ENCODE data around the gene PDE5A. TPM values are rescaled to one million over a fixed set of nuclear protein-coding genes. Genes with fewer than 3 reads are reported as not detected.

PDE5A gene
- total RNA-seq, 2 experiments from 2014 or later = 0.15 to 0.21 TPM

DNA sequence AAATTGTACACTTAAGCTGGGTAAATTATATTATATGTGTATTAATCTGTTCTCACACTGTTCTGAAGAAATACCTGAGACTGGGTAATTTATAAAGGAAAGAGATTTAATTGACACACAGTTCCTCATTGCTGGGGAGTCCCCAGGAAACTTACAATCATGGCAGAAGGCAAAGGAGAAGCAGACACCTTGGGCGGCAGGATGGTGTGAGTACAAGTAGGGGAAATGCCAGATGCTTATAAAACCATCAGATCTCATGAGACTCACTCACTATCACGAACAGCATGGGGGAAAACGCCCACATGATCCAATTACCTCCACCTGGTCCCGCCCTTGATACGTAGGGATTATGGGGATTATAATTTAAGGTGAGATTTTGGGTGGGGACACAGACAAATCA is 34.9 kb downstream of the PDE5A start:
- Mint-ChIP-seq H3K27me3 (peaks cover 10% of the 10 kb centered on the region), H3K4me3 (no peak overlapping the region), H3K9me3 (peaks cover 4% of the 10 kb centered on the region), H3K27ac (no peak overlapping the region), H3K4me1 (no peaks in the 10 kb centered on the region), H3K36me3 (ENCODE audit: low read depth) (no peaks in the 10 kb centered on the region)
- ChIA-PET CTCF (interaction anchor here (0.7 kb wide), 1 partner anchor 33 kb away, joined by 3 read pairs; no protein-coding TSS in a partner anchor), POLR2A (no interaction called here)
- DNase-seq = no peak

DNA sequence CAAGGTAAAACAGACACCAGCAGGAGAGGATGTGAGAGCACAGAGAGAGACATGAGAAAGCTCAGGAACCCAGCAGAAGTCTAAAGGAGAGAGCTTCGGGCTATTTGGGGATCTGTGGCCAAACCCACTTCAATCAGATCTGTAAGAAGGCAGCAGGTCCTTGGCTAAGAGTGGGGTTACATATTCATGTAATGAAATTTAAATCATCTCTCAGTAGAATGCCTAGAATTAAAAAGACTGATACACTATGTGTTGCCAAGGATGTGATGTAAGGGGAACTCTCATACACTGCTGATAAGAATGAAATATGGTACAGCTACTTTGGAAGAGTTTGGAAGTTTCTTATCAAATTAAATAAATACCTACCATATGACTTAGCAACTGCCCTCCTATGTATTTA is 35.8 kb downstream of the PDE5A start:
- DNase-seq = no peak
- Mint-ChIP-seq H3K27ac (no peak overlapping the region), H3K4me1 (no peaks in the 10 kb centered on the region), H3K4me3 (no peak overlapping the region), H3K27me3 (peaks cover 5% of the 10 kb centered on the region), H3K9me3 (no peaks in the 10 kb centered on the region), H3K36me3 (ENCODE audit: low read depth) (no peaks in the 10 kb centered on the region)
- ChIA-PET POLR2A (no interaction called here), CTCF (interaction anchor here (0.7 to 1.0 kb wide), 2 partner anchors 32 to 34 kb away, joined by 3 read pairs; no protein-coding TSS in a partner anchor)

DNA sequence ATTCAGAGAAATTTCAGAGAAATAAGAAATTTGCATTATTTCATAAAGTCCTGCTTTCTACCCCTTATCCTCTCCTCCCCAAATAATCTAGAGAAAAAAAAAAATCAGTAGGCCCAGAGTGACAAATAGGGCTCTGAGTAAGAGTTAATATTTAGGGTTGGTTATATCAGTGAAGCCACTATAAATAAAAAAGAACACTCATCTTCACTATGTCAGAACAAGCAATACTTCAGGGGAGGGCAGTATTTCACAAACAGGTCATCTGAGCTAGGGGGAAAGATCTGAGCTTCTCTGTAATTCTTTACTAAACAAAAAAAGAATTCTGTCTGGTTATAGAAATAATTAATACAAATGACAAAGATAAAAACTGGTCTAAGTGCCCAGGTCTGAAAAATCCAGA is 39.4 kb downstream of the PDE5A start:
- H3K36me3 Mint-ChIP-seq (ENCODE audit: low read depth) = no peaks in the 10 kb centered on the region

DNA sequence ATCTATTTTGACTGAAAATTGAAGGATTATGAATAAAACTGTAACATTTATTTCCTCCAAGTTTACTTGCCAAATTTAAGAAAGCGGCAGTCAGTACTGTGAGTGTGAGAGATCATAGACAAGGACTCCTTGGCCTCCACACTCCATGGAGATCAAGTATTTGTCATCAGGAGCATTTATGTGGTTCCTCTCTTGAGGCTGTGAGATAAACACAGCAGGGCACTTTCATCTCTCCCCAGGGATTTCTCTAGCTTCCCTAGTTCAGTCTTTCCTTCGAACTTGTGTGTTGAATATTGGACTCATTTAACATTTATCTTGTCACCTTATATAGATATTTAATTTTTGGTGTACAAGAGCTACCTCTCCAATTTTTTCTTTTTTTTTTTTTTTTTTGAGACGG is 40.8 kb downstream of the PDE5A start:
- Mint-ChIP-seq H3K4me1 (no peaks in the 10 kb centered on the region), H3K27me3 (peaks cover 5% of the 10 kb centered on the region), H3K27ac (no peak overlapping the region), H3K9me3 (no peaks in the 10 kb centered on the region), H3K36me3 (ENCODE audit: low read depth) (no peaks in the 10 kb centered on the region), H3K4me3 (no peak overlapping the region)
- ChIA-PET POLR2A (no interaction called here), CTCF (no interaction called here)
- DNase-seq = no peak

More for the DNA sequence above, 39.4 kb downstream of the PDE5A start:
- Mint-ChIP-seq H3K27ac (no peak overlapping the region), H3K27me3 (peaks cover 5% of the 10 kb centered on the region), H3K4me1 (no peaks in the 10 kb centered on the region), H3K9me3 (no peaks in the 10 kb centered on the region), H3K4me3 (no peak overlapping the region)
- ChIA-PET POLR2A (no interaction called here), CTCF (no interaction called here)
- DNase-seq = no peak

DNA sequence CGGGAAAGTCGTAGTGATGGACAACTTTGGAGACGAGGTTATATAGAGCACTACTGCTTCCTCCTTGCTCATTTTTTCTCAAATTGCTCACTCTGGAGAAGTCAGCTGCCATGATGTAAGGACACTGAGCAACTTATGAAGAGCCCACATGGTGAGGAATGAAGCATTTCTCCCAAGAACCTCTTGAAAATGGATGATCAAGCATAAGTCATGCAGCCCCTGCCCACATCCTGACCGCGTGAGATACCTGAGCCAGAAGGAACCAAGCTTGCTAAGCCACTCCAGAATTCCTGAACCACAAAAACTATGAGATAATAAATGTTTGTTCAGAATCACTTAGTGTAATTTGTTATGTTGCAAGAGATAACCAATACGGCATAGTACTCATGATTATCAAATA is 42.8 kb downstream of the PDE5A start:
- no peak overlapping the region for H3K4me3 Mint-ChIP-seq
- H3K9me3 Mint-ChIP-seq = no peaks in the 10 kb centered on the region
- no peak overlapping the region for H3K27ac Mint-ChIP-seq
- DNase-seq = no peak
- H3K36me3 Mint-ChIP-seq (ENCODE audit: low read depth) = no peaks in the 10 kb centered on the region
- no peaks in the 10 kb centered on the region for H3K4me1 Mint-ChIP-seq
- ChIA-PET CTCF (no interaction called here), POLR2A (no interaction called here)
- H3K27me3 Mint-ChIP-seq = peaks cover 5% of the 10 kb centered on the region

DNA sequence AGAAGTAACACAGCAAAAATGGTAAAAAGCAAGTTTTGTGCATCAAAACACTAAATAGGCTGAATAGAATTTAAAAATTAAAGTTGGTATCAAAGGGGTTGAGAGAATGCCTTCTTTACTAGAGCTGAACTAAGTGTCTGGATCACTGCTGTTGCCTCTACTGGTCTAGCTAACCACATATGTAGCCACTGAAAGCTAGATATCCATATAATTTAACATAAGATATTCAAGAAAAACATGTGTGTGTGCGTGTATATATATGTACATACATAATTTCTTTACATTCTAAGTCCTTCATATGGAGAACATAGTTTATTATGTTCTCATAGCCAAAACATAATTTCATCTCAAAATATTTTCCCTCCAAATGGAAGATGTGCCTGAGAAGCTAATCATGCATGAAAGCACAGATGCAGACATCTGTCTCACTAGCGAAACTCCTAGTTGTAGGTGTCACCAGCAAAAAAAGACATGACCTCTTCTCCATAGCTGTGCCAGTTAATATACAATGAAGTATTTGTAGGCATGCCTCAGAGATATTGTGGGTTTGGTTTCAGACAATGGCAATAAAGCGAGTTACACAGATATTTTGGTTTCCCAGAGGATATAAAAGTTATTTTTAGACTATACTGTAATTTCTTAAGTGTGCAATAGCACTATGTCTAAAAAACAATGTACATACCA is 47.3 kb downstream of the PDE5A start:
- H3K4me3 Mint-ChIP-seq = no peak overlapping the region
- no peaks in the 10 kb centered on the region for H3K36me3 Mint-ChIP-seq (ENCODE audit: low read depth)

DNA sequence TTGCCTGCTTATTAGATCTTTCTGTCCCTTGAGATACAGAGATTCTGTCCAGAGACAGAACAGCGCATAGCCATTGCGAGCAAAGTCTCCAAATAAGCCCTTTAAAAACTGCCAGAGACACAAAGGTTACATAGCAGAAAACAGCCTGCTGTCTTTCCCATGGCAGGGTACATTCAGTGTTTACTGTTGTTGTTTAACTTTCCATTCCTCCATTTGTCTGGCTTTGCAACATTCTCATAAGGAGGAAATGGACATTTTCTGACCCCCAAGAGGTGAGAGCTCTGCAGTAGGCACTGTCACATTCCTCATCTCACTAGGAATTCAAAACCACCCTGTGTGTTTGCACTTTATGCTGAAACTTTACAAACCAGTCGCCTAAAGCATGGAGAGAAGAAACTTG is 48.3 kb downstream of the PDE5A start:
- Mint-ChIP-seq H3K27me3 (no peaks in the 10 kb centered on the region), H3K9me3 (no peaks in the 10 kb centered on the region), H3K27ac (no peak overlapping the region), H3K4me3 (no peak overlapping the region), H3K36me3 (ENCODE audit: low read depth) (no peaks in the 10 kb centered on the region), H3K4me1 (no peaks in the 10 kb centered on the region)
- no peak for DNase-seq
- ChIA-PET POLR2A (no interaction called here), CTCF (no interaction called here)

More for the DNA sequence above, 47.3 kb downstream of the PDE5A start:
- ChIA-PET POLR2A (no interaction called here), CTCF (no interaction called here)
- no peak for DNase-seq
- H3K27ac Mint-ChIP-seq = no peak overlapping the region
- no peaks in the 10 kb centered on the region for H3K4me1 Mint-ChIP-seq
- H3K27me3 Mint-ChIP-seq = no peaks in the 10 kb centered on the region
- no peaks in the 10 kb centered on the region for H3K9me3 Mint-ChIP-seq

DNA sequence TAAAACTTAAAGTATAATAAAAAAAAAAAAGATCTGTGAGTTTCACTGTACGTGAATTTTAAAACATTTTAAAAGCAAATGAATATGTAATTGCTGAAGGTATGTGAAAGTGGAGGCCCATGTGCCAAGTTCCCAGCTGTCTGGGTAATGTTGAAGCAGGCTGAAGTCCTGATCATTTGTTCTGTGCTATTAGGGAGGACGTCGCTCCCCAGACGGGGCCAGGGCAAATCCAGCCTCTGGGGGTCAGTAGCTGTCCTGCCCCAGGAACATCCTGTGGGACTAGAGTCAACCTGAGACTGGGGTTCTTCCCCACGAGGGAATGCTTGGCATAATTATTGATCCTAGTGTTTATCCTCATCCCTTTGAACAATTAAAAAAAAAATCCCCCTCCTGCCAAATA is 48.8 kb downstream of the PDE5A start:
- H3K27ac Mint-ChIP-seq = no peak overlapping the region
- POLR2A ChIA-PET = no interaction called here

DNA sequence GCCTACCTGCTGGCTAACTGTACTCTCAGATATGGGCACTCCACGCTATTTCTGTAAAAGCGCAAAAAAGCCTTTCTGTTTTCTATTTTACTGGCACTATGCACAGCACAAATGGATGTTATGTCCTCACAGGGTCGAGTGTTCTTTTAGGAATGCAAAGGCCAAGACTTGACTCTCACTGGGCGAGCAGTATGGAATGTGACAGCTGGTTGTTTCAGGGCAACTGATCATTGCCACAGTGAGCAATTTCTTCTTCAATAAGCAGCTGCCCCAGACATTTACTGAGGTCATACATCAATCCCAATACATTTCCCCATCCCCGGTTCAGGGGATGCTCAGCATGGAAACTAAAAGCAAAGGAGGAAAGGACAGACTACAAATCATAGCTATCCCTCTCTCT is 58.2 kb downstream of the PDE5A start:
- DNase-seq = no peak
- CTCF ChIA-PET = no interaction called here
- POLR2A ChIA-PET = no interaction called here
- H3K36me3 Mint-ChIP-seq (ENCODE audit: low read depth) = no peaks in the 10 kb centered on the region
- H3K4me1 Mint-ChIP-seq = no peaks in the 10 kb centered on the region
- H3K9me3 Mint-ChIP-seq = peaks cover 2% of the 10 kb centered on the region
- no peak overlapping the region for H3K4me3 Mint-ChIP-seq
- no peak overlapping the region for H3K27ac Mint-ChIP-seq
- peaks cover 2% of the 10 kb centered on the region for H3K27me3 Mint-ChIP-seq

More for the DNA sequence above, 48.8 kb downstream of the PDE5A start:
- no peak for DNase-seq
- Mint-ChIP-seq H3K4me3 (no peak overlapping the region), H3K36me3 (ENCODE audit: low read depth) (no peaks in the 10 kb centered on the region), H3K4me1 (no peaks in the 10 kb centered on the region), H3K9me3 (peaks cover under 1% of the 10 kb centered on the region), H3K27me3 (no peaks in the 10 kb centered on the region)
- CTCF ChIA-PET = no interaction called here

DNA sequence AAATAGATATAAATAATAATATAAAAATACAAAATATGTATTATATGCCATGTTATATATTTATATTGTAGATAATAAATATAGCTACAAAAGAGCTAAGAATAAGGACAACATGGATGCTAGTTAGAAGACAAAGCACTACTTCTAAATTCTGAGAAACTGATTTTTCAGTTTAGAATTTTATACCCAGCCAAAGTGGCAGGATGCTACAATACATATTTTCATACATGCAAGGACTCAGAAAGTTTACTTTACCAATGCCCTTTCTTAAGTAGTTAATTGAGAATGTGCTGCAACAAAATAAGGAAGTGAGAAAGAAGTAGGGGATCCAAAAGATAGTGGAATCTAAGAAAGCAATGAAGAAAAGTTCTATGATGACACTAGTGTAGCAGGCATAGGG is 64.5 kb downstream of the PDE5A start:
- Mint-ChIP-seq H3K9me3 (peaks cover 16% of the 10 kb centered on the region), H3K36me3 (ENCODE audit: low read depth) (no peaks in the 10 kb centered on the region), H3K27ac (no peak overlapping the region), H3K27me3 (no peaks in the 10 kb centered on the region), H3K4me1 (no peaks in the 10 kb centered on the region), H3K4me3 (no peak overlapping the region)
- POLR2A ChIA-PET = no interaction called here
- DNase-seq = no peak
- CTCF ChIA-PET = no interaction called here

DNA sequence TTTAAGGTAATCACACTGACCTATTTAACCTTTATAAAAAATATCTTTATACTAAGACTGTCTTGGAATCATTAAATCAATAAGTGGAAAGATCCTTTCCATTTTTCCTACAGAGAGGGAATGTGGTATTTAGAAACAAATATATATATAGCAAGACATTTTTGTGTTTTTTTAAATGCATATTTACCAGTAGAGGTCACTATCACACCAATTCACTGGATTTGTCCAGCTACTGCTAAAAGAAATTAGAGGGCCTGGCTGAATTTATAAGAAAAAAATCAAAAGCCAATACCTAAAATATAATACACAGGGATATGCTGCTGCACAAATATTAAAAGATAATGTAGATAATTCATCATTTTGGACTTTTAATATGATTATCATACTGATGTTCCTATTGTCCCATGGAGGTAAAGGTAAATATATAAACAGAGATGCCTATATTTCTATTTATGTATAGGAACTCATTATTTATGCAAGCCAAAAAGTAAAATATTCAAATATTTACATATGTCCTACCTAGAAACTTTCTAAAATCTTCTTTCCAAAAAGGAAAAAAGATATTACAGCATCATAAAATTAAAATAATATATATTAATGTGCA is 69.5 kb downstream of the PDE5A start:
- no peak overlapping the region for H3K4me3 Mint-ChIP-seq
- H3K9me3 Mint-ChIP-seq = peaks cover 5% of the 10 kb centered on the region
- H3K36me3 Mint-ChIP-seq (ENCODE audit: low read depth) = no peaks in the 10 kb centered on the region
- ChIA-PET CTCF (interaction anchor here (1.4 to 1.6 kb wide), 2 partner anchors 69 to 70 kb away, joined by 3 to 4 read pairs; partner anchors contain the start of gene PDE5A), POLR2A (no interaction called here)
- no peaks in the 10 kb centered on the region for H3K4me1 Mint-ChIP-seq
- no peak for DNase-seq
- no peak overlapping the region for H3K27ac Mint-ChIP-seq
- H3K27me3 Mint-ChIP-seq = no peaks in the 10 kb centered on the region

DNA sequence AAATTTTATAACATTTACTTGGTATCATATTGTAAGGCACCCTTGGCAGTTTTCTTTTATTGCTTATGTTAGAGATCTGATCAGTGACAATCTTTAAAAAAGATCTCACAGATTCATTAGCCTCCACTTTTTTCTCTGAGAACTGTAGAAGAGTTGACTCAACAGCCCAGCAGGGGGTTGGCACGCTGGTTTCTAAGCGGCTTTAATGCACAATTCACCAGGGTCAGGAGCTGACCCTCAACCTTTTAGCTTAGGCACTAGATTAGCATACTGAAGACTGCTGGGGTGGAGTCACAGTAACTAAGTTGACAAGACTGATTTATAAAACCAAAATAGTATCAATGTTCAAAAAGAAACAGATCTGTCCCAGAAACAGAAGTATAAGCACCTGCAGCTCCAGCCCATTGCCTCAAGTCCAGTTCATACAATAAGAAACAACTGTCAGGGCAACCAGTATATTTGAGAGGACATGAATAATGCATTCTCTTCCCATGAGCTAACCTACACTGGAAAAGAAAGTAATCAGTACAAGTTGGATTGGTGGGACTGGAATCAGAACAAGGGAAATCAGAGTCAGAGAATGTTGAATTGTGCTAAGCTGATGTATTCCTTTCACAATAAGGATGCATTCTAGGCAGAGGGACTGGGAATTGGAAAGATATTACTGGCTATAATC is 77.6 kb downstream of the PDE5A start:
- DNase-seq = no peak
- CTCF ChIA-PET = no interaction called here
- Mint-ChIP-seq H3K9me3 (no peaks in the 10 kb centered on the region), H3K27ac (no peak overlapping the region), H3K27me3 (no peaks in the 10 kb centered on the region), H3K4me1 (no peaks in the 10 kb centered on the region), H3K36me3 (ENCODE audit: low read depth) (no peaks in the 10 kb centered on the region), H3K4me3 (no peak overlapping the region)
- POLR2A ChIA-PET = no interaction called here

DNA sequence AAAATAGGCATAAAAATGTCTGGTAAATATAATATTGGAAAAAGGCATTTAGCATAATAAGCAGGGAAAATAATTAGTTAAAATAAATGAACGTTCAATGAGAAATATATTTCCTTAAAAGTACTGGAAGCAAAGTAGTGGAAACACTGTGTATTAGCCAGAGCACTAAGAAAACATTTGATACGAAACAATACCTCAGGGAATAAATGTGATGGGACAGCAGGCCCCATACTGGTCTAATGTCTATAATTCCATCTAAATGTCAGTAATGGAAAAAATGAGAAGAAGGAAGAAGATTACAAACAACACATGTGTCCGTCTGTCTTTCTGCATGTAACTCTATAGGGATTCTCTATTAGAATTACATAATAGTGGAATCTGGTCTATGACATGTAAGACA is 79.0 kb downstream of the PDE5A start:
- H3K36me3 Mint-ChIP-seq (ENCODE audit: low read depth) = no peaks in the 10 kb centered on the region
- no peaks in the 10 kb centered on the region for H3K9me3 Mint-ChIP-seq
- H3K4me1 Mint-ChIP-seq = no peaks in the 10 kb centered on the region
- no peak overlapping the region for H3K27ac Mint-ChIP-seq
- no peak overlapping the region for H3K4me3 Mint-ChIP-seq
- no peaks in the 10 kb centered on the region for H3K27me3 Mint-ChIP-seq
- ChIA-PET CTCF (no interaction called here), POLR2A (no interaction called here)
- DNase-seq = no peak

DNA sequence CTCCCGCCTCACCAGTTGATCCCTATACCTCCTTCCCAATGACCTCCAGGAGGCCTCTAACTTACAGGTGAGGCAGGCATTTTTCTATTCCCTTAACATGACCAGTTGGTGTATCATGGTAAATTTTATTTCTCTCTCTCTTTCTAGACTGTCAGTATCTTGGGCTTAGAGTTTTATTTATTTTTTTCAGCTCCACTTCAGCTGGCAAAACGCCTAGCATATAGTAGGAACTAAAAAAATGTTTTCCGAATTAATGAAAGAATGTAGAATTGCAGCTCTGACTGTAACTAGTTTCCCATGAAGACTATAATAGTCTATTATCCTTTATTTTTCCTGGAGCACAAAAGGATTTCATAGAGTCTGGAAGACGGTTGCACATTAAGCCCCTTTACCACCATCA is 84.8 kb downstream of the PDE5A start:
- no peaks in the 10 kb centered on the region for H3K36me3 Mint-ChIP-seq (ENCODE audit: low read depth)
- DNase-seq = no peak
- H3K9me3 Mint-ChIP-seq = no peaks in the 10 kb centered on the region
- no peaks in the 10 kb centered on the region for H3K27me3 Mint-ChIP-seq
- ChIA-PET POLR2A (no interaction called here), CTCF (no interaction called here)
- no peak overlapping the region for H3K27ac Mint-ChIP-seq
- H3K4me3 Mint-ChIP-seq = no peak overlapping the region
- no peaks in the 10 kb centered on the region for H3K4me1 Mint-ChIP-seq
